MM.1S (cell line): Measurements from ENCODE around the gene TMTC3.

Experiments used
- DNase-seq: peaks from one replicate; pipeline ENCODE4 v3.0.0-alpha.2; 2015
- H2AFZ ChIP-seq: fragments of 300-600 bp; sonication (generic); 2 replicates; pipeline ENCODE4 v1.6.0; 2016; ENCODE audit warnings: antibody characterized with exemption, low read length
- H3F3A ChIP-seq: fragments of 300-600 bp; sonication (generic); 2 replicates; pipeline ENCODE4 v1.6.1; 2016; ENCODE audit warnings: mild to moderate bottlenecking, antibody characterized with exemption, low read length, moderate library complexity, mixed read lengths; ENCODE audit not compliant: insufficient read depth
- H3K27ac ChIP-seq: fragments of 300-600 bp; sonication (generic); 2 replicates; pipeline ENCODE4 v1.5.1; 2016; ENCODE audit warnings: mild to moderate bottlenecking, low read length
- H3K27me3 ChIP-seq: fragments of 300-600 bp; sonication (generic); replicated peaks from 2 replicates; pipeline ENCODE4 v1.6.0; 2016; ENCODE audit warnings: low read length; ENCODE audit not compliant: insufficient read depth
- H3K36me3 ChIP-seq: fragments of 300-600 bp; sonication (generic); replicated peaks from 2 replicates; pipeline ENCODE4 v1.6.1; 2016; ENCODE audit warnings: mild to moderate bottlenecking, low read length, mixed read lengths; ENCODE audit not compliant: insufficient read depth
- H3K4me1 ChIP-seq: fragments of 300-600 bp; sonication (generic); 2 replicates; pipeline ENCODE4 v1.6.1; 2016; ENCODE audit warnings: low read length, mixed read lengths
- H3K4me2 ChIP-seq: fragments of 300-600 bp; sonication (generic); 2 replicates; pipeline ENCODE4 v1.6.0; 2016; ENCODE audit warnings: low read depth, low read length
- H3K4me3 ChIP-seq: fragments of 300-600 bp; sonication (generic); 2 replicates; pipeline ENCODE4 v1.5.1; 2016; ENCODE audit warnings: low read length, mixed read lengths
- H3K79me2 ChIP-seq: fragments of 300-600 bp; sonication (generic); 2 replicates; pipeline ENCODE4 v1.6.1; 2016; ENCODE audit warnings: mixed run types, low read length, mixed read lengths
- H3K9ac ChIP-seq: fragments of 300-600 bp; sonication (generic); 2 replicates; pipeline ENCODE4 v1.6.1; 2016; ENCODE audit warnings: low read length, mixed read lengths
- H3K9me2 ChIP-seq: fragments of 300-600 bp; sonication (generic); replicated peaks from 2 replicates; pipeline ENCODE4 v1.6.1; 2016; ENCODE audit warnings: mild to moderate bottlenecking, low read length, mixed read lengths; ENCODE audit not compliant: insufficient read depth
- H3K9me3 ChIP-seq: fragments of 300-600 bp; sonication (generic); replicated peaks from 2 replicates; pipeline ENCODE4 v1.6.1; 2016; ENCODE audit warnings: mild to moderate bottlenecking, low read length, mixed read lengths; ENCODE audit not compliant: insufficient read depth
- H4K20me1 ChIP-seq: fragments of 300-600 bp; sonication (generic); 2 replicates; pipeline ENCODE4 v1.6.1; 2016; ENCODE audit warnings: mild to moderate bottlenecking, low read length, moderate library complexity, mixed read lengths; ENCODE audit not compliant: insufficient read depth
- EZH2 ChIP-seq: fragments of 300-600 bp; sonication (generic); optimal IDR thresholded peaks from 2 replicates; pipeline ENCODE3; 2017; ENCODE audit warnings: low read depth, mild to moderate bottlenecking, antibody characterized with exemption, low read length, mixed read lengths
- EZH2phosphoT487 ChIP-seq: fragments of 300-600 bp; sonication (generic); IDR thresholded peaks from 2 replicates; pipeline ENCODE4 v1.6.1; 2018; ENCODE audit warnings: antibody characterized with exemption, low read length
- TF ChIP-seq, protein P1 (sequence below): fragments of 300-600 bp; sonication (generic); IDR thresholded peaks from 2 replicates; pipeline ENCODE4 v1.5.1; 2016; ENCODE audit warnings: antibody characterized with exemption, low read length, mixed read lengths

TMTC3 gene

GRCh38 chr12:88141774-88142609 lies at the start of gene TMTC3, which contains the start of gene CEP290:
TSS of gene TMTC3 (plus strand) at chr12:88142307. CDS start at chr12:88148316, 6,009 bp downstream.
TSS of gene CEP290 (minus strand) at chr12:88142088. CDS start at chr12:88141307, 781 bp downstream.
- H3F3A ChIP-seq = peaks cover 7% of the 10 kb centered on the region; the same call in 1 of the 2 replicates
- H3K4me1 ChIP-seq = peaks cover 7% of the 10 kb centered on the region; the same call in 1 of the 2 replicates
- peak within 1 kb of the TSS; percentile 91 for H3K4me2 ChIP-seq
- TF ChIP-seq EZH2phosphoT487 (no peak), EZH2 (no peak)
- TF ChIP-seq, protein P1, sequence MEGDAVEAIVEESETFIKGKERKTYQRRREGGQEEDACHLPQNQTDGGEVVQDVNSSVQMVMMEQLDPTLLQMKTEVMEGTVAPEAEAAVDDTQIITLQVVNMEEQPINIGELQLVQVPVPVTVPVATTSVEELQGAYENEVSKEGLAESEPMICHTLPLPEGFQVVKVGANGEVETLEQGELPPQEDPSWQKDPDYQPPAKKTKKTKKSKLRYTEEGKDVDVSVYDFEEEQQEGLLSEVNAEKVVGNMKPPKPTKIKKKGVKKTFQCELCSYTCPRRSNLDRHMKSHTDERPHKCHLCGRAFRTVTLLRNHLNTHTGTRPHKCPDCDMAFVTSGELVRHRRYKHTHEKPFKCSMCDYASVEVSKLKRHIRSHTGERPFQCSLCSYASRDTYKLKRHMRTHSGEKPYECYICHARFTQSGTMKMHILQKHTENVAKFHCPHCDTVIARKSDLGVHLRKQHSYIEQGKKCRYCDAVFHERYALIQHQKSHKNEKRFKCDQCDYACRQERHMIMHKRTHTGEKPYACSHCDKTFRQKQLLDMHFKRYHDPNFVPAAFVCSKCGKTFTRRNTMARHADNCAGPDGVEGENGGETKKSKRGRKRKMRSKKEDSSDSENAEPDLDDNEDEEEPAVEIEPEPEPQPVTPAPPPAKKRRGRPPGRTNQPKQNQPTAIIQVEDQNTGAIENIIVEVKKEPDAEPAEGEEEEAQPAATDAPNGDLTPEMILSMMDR = no peak
- no peaks in the 10 kb centered on the region for H4K20me1 ChIP-seq
- no peaks in the 10 kb centered on the region for H3K36me3 ChIP-seq
- no peaks in the 10 kb centered on the region for H3K9me2 ChIP-seq
- H3K4me3 ChIP-seq = peak within 1 kb of the TSS; percentile 91
- DNase-seq = peak; percentile 99
- peaks cover 39% of the 10 kb centered on the region for H3K79me2 ChIP-seq
- peak within 1 kb of the TSS; percentile 83 for H3K9ac ChIP-seq
- peak within 1 kb of the TSS; percentile 75 for H3K27ac ChIP-seq
- H3K9me3 ChIP-seq = no peaks in the 10 kb centered on the region
- no peaks in the 10 kb centered on the region for H3K27me3 ChIP-seq
- peak within 1 kb of the TSS; percentile 83 for H2AFZ ChIP-seq

DNA sequence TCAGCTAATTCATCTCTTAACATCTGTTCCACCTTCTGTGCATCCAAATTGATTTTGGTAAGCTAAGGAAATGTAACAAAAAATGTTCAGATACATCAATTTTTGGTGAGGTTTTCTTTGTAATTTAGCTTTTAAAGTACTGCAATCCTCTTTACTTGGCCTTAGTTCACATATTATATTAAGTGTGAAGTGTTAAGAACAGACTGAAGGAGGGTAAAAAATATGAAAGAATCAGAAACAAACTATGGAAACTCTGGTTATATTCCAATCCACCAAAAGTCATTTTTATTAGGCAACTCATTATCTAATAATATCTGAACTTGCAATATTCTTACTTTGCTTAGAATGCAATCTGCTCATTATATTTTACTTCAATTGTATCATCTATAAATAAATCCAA lies 49.3 kb upstream of the TMTC3 start:
- no peaks in the 10 kb centered on the region for H3K9me2 ChIP-seq
- no peak overlapping the region for H3K9ac ChIP-seq
- H3K27ac ChIP-seq = no peak overlapping the region

GRCh38 chr12:88093573-88093972 lies 48.5 kb upstream of the TMTC3 start:
- no peaks in the 10 kb centered on the region for H3K79me2 ChIP-seq
- H3K9me3 ChIP-seq = no peaks in the 10 kb centered on the region
- H3K27me3 ChIP-seq = no peaks in the 10 kb centered on the region
- no peaks in the 10 kb centered on the region for H3K4me1 ChIP-seq
- TF ChIP-seq, protein P1 = no peak
- TF ChIP-seq EZH2phosphoT487 = no peak
- TF ChIP-seq EZH2 = no peak
- no peak overlapping the region for H3K27ac ChIP-seq
- H3K4me2 ChIP-seq = no peak overlapping the region
- no peaks in the 10 kb centered on the region for H3K36me3 ChIP-seq
- H3K9me2 ChIP-seq = no peaks in the 10 kb centered on the region
- no peak overlapping the region for H2AFZ ChIP-seq
- H3K9ac ChIP-seq = no peak overlapping the region
- H3K4me3 ChIP-seq = no peak overlapping the region
- H4K20me1 ChIP-seq = no peaks in the 10 kb centered on the region
- no peaks in the 10 kb centered on the region for H3F3A ChIP-seq
- no peak for DNase-seq

More for the DNA sequence above, 49.3 kb upstream of the TMTC3 start:
- DNase-seq = no peak
- H3K79me2 ChIP-seq = no peaks in the 10 kb centered on the region
- no peaks in the 10 kb centered on the region for H4K20me1 ChIP-seq
- no peaks in the 10 kb centered on the region for H3K36me3 ChIP-seq
- no peaks in the 10 kb centered on the region for H3F3A ChIP-seq
- no peak overlapping the region for H3K4me2 ChIP-seq
- no peak overlapping the region for H3K4me3 ChIP-seq
- H3K27me3 ChIP-seq = no peaks in the 10 kb centered on the region
- no peak overlapping the region for H2AFZ ChIP-seq
- no peaks in the 10 kb centered on the region for H3K9me3 ChIP-seq
- H3K4me1 ChIP-seq = no peaks in the 10 kb centered on the region
- TF ChIP-seq, protein P1 = no peak
- TF ChIP-seq EZH2 (no peak), EZH2phosphoT487 (no peak)
